Breast epithelium (tissue), 3 donors: Measurements from ENCODE around the gene LYPLAL1.

Experiments used
- POLR2A ChIP-seq: fragments of 450-650 bp; IDR thresholded peaks from one replicate; pipeline ENCODE4 v1.6.1; 2016; ENCODE audit warnings: antibody characterized with exemption, mild to moderate bottlenecking, moderate library complexity
- TF ChIP-seq, protein P1 (sequence below), 3 donors: fragments of 450-650 bp; IDR thresholded peaks; one replicate each; pipeline ENCODE4 v1.5.1; 2016 to 2017; ENCODE audit warnings: antibody characterized with exemption in 3 of 3, mild to moderate bottlenecking in 3 of 3, moderate library complexity in 3 of 3

DNA sequence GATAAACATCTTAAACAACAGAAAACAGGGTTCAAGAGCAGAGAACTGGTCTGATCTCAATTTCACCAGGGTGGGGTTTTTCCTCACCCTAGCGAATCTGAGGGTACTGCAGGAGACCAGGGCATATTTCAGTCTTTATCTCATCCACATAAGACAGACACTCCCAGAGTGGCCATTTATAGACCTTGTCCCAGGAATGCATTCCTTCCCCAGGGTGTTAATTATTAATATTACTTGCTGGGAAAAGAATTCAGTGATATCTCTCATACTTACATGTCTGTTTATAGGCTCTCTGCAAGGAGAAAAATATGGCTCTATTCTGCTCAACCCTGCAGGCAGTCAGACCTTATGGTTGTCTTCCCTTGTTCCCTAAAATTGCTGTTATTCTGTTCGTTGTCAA lies 84.1 kb downstream of the LYPLAL1 start:
- TF ChIP-seq POLR2A = no peak
- TF ChIP-seq, protein P1, sequence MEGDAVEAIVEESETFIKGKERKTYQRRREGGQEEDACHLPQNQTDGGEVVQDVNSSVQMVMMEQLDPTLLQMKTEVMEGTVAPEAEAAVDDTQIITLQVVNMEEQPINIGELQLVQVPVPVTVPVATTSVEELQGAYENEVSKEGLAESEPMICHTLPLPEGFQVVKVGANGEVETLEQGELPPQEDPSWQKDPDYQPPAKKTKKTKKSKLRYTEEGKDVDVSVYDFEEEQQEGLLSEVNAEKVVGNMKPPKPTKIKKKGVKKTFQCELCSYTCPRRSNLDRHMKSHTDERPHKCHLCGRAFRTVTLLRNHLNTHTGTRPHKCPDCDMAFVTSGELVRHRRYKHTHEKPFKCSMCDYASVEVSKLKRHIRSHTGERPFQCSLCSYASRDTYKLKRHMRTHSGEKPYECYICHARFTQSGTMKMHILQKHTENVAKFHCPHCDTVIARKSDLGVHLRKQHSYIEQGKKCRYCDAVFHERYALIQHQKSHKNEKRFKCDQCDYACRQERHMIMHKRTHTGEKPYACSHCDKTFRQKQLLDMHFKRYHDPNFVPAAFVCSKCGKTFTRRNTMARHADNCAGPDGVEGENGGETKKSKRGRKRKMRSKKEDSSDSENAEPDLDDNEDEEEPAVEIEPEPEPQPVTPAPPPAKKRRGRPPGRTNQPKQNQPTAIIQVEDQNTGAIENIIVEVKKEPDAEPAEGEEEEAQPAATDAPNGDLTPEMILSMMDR (IDR thresholded peaks at IDR 0.05) = no peak
